H1 (cell line): ENCODE results near the gene CAMK2A. TPM values are rescaled to one million over a fixed set of nuclear protein-coding genes. Genes with fewer than 3 reads are reported as not detected.

ENCODE experiments used
- BACH1 ChIP-seq: IDR thresholded peaks from 2 replicates; pipeline ENCODE4 v1.6.1; 2012; ENCODE audit warnings: low read length, improper control_type of control experiment
- BCL11A ChIP-seq, 2 experiments: IDR thresholded peaks; one replicate each; pipeline ENCODE4 v1.6.1; 2011; ENCODE audit warnings: low read depth in 2 of 2, low read length in 2 of 2, mild to moderate bottlenecking in 2 of 2
- BRCA1 ChIP-seq: IDR thresholded peaks from 2 replicates; pipeline ENCODE4 v1.6.1; 2012; ENCODE audit warnings: low read depth, low read length, improper control_type of control experiment
- CHD2 ChIP-seq: IDR thresholded peaks from 2 replicates; pipeline ENCODE4 v1.6.1; 2012; ENCODE audit warnings: low read length, improper control_type of control experiment
- CTBP2 ChIP-seq: IDR thresholded peaks from 2 replicates; pipeline ENCODE4 v1.7.0; 2011; ENCODE audit warnings: borderline replicate concordance, mild to moderate bottlenecking, moderate library complexity, mixed read lengths, low read length; ENCODE audit not compliant: insufficient read depth, insufficient read length
- CTCF ChIP-seq, 3 experiments: IDR thresholded peaks; 1 replicate in 2 of 3; 2 replicates in 1 of 3; pipeline versions ENCODE4 v1.5.1 to v1.6.1; 2011; ENCODE audit warnings: low read length in 3 of 3, mild to moderate bottlenecking in 3 of 3, inconsistent platforms in 2 of 3, low read depth in 1 of 3, moderate library complexity in 1 of 3; ENCODE audit not compliant: insufficient read depth in 1 of 3; ENCODE audit errors: control extremely low read depth in 1 of 3
- EP300 ChIP-seq, 2 experiments: IDR thresholded peaks; 1 replicate in 1 of 2; 2 replicates in 1 of 2; pipeline ENCODE4 v1.6.1; 2011 to 2012; ENCODE audit warnings: low read depth in 2 of 2, low read length in 2 of 2, mild to moderate bottlenecking in 2 of 2, borderline replicate concordance in 1 of 2, inconsistent platforms in 1 of 2, moderate library complexity in 1 of 2
- HDAC2 ChIP-seq, 2 experiments: fragments of 300-600 bp in 1 of 2; sonication (generic) in 1 of 2; IDR thresholded peaks; 2 replicates each; pipeline ENCODE4 v1.6.1; 2011 to 2012; ENCODE audit warnings: low read depth in 2 of 2, low read length in 2 of 2, mild to moderate bottlenecking in 2 of 2, moderate library complexity in 2 of 2, borderline replicate concordance in 1 of 2, inconsistent platforms in 1 of 2
- JUND ChIP-seq: IDR thresholded peaks from 2 replicates; pipeline ENCODE4 v1.6.1; 2011; ENCODE audit warnings: mild to moderate bottlenecking, improper control_type of control experiment, low read length
- SP1 ChIP-seq: IDR thresholded peaks from 2 replicates; pipeline ENCODE4 v1.6.1; 2011; ENCODE audit warnings: low read depth, low read length
- SP4 ChIP-seq: IDR thresholded peaks from 2 replicates; pipeline ENCODE4 v1.6.1; 2012; ENCODE audit warnings: low read length, inconsistent platforms
- TBP ChIP-seq: IDR thresholded peaks from 2 replicates; pipeline ENCODE4 v1.6.1; 2011; ENCODE audit warnings: low read depth, low read length, improper control_type of control experiment
- TCF12 ChIP-seq: IDR thresholded peaks from 2 replicates; pipeline ENCODE4 v1.6.1; 2011; ENCODE audit warnings: low read depth, mild to moderate bottlenecking, low read length
- polyA plus RNA-seq, 7 experiments: library from polyadenylated mRNA; depleted of rRNA in 3 of 7; stranded (reverse) in 5 of 7; unstranded in 2 of 7; fragments of >200 nt in 5 of 7; fragments of 200-250 nt in 2 of 7; gene quantifications; 1 replicate in 5 of 7; 2 replicates in 1 of 7; 4 replicates in 1 of 7; pipeline versions ENCODE4 v1.2.1 to v1.2.3, GENCODE V29; 2011 to 2013; ENCODE audit warnings: missing spikeins in 2 of 7, mixed read lengths in 2 of 7
- total RNA-seq: library from RNA; stranded (reverse); fragmentation: NEBNext Ultra II Directional; extraction: Animal tissue kit (Norgen Biotek cat#: 25700); gene quantifications from 2 replicates; pipeline ENCODE4 v1.2.1, GENCODE V29; 2021
- TF ChIP-seq, protein P1 (sequence below): IDR thresholded peaks from 2 replicates; pipeline ENCODE4 v1.6.1; 2012; ENCODE audit warnings: low read length, inconsistent platforms

CAMK2A gene
- total and polyA plus RNA-seq, 2 of the 8 experiments (the other 6 are each of a cell fraction or from before 2014, with no cell fraction given): 0.20 to 0.28 TPM

- TF ChIP-seq CTBP2 (no peak), BCL11A (IDR thresholded peaks at IDR 0.05; ENCODE audit: low read depth in 2 of 2, low read length in 2 of 2) (no peak), SP1 (peak; percentile 42; the same call in 1 of the 2 replicates), HDAC2 (IDR thresholded peaks at IDR 0.05; ENCODE audit: borderline replicate concordance in 1 of 2, low read depth in 2 of 2, low read length in 2 of 2) (peak; percentile 51 to 79; a peak in 2 of 4 replicates), SP4 (no peak), BACH1 (no peak), JUND (no peak), TCF12 (peak; percentile 56; the same call in 1 of the 2 replicates), EP300 (IDR thresholded peaks at IDR 0.05; ENCODE audit: borderline replicate concordance in 1 of 2, low read depth in 2 of 2, low read length in 2 of 2) (peak in 1 of 2 experiments; percentile 38; a peak in 1 of 3 replicates), CTCF (IDR thresholded peaks at IDR 0.05; ENCODE audit: control extremely low read depth in 1 of 3, insufficient read depth in 1 of 3, low read depth in 1 of 3, low read length in 3 of 3) (peak in 2 of 3 experiments; percentile 12 to 39; a peak in 3 of 4 replicates), CHD2 (no peak), BRCA1 (no peak), TBP (no peak)
- TF ChIP-seq, protein P1, sequence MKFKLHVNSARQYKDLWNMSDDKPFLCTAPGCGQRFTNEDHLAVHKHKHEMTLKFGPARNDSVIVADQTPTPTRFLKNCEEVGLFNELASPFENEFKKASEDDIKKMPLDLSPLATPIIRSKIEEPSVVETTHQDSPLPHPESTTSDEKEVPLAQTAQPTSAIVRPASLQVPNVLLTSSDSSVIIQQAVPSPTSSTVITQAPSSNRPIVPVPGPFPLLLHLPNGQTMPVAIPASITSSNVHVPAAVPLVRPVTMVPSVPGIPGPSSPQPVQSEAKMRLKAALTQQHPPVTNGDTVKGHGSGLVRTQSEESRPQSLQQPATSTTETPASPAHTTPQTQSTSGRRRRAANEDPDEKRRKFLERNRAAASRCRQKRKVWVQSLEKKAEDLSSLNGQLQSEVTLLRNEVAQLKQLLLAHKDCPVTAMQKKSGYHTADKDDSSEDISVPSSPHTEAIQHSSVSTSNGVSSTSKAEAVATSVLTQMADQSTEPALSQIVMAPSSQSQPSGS: 0 out of 2 replicates have a peak, but pooled peaks have one; percentile 54
These were observed 78.2 kb downstream of the CAMK2A start (continued) for GRCh38 chr5:150211156-150212030.
